Cardiac fibroblast (primary cell): ENCODE data around the gene MIX23.

ENCODE experiments used
- DNase-seq, 2 donors: peaks; one replicate each; pipeline versions ENCODE4 v3.0.0 to v3.0.0-alpha.2; 2010; ENCODE audit warnings: low read depth in 2 of 2
- H3K4me3 ChIP-seq, 2 donors: replicated peaks in 1 of 2; 1 replicate in 1 of 2; 2 replicates in 1 of 2; pipeline ENCODE4 v1.5.1; 2011; ENCODE audit warnings: low read depth in 2 of 2, low read length in 2 of 2, mild to moderate bottlenecking in 2 of 2, moderate library complexity in 1 of 2
- TF ChIP-seq, protein P1 (sequence below): IDR thresholded peaks from one replicate; pipeline ENCODE4 v1.5.1; 2011; ENCODE audit warnings: low read depth, mild to moderate bottlenecking, low read length, inconsistent platforms

The MIX23 gene

DNA sequence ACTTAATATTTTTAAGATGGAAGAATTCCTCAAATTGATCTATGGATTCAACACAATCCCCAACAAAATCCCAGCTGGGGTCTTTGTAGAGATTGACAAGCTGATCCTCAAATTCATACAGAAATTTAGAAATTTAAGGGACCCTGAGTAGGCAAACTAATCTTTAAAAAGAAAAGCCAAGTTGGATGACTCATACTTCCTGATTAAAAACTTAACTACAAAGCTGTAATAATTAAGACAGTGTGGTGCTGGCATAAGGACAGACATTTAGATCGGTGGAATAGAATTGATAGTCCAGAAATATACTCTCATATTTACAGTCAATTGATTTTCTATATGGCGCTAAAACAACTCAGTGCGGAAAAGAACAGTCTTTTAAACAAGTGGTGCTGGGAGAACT is 12.6 kb upstream of the MIX23 start:
- H3K4me3 ChIP-seq, result no peak overlapping the region
- DNase-seq, result no peak

DNA sequence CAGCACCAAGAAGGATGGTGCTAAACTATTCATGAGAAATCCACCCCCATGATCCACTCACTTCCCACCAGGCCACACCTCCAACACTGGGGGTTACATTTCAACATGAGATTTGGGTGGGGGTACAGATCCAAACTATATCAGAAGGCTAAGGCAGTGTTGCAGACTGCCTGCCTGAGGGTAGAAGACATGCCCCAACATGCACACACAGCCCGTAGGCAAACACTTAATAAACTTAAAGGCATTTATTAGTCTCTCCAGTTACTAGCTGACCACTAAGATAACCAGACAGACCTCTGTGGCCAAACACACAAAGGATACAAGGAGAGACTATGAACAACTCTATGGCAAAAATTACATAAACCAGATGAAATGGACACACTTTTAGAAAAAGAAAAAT is 11.1 kb upstream of the MIX23 start:
- H3K4me3 ChIP-seq, result no peak overlapping the region
- no peak for DNase-seq
- TF ChIP-seq, protein P1, sequence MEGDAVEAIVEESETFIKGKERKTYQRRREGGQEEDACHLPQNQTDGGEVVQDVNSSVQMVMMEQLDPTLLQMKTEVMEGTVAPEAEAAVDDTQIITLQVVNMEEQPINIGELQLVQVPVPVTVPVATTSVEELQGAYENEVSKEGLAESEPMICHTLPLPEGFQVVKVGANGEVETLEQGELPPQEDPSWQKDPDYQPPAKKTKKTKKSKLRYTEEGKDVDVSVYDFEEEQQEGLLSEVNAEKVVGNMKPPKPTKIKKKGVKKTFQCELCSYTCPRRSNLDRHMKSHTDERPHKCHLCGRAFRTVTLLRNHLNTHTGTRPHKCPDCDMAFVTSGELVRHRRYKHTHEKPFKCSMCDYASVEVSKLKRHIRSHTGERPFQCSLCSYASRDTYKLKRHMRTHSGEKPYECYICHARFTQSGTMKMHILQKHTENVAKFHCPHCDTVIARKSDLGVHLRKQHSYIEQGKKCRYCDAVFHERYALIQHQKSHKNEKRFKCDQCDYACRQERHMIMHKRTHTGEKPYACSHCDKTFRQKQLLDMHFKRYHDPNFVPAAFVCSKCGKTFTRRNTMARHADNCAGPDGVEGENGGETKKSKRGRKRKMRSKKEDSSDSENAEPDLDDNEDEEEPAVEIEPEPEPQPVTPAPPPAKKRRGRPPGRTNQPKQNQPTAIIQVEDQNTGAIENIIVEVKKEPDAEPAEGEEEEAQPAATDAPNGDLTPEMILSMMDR, result no peak

More for the DNA sequence above, 12.6 kb upstream of the MIX23 start:
- TF ChIP-seq, protein P1, result no peak

GRCh38 chr3:122392868-122393844 is 10.1 kb upstream of the MIX23 start:
- TF ChIP-seq, protein P1, result peak; percentile 69
- DNase-seq, result peak; percentile 73 to 76
- H3K4me3 ChIP-seq, result no peak overlapping the region

GRCh38 chr3:122391681-122392446 is 8.8 kb upstream of the MIX23 start:
- no peak overlapping the region for H3K4me3 ChIP-seq
- TF ChIP-seq, protein P1, result no peak
- no peak for DNase-seq

- TF ChIP-seq, protein P1, result no peak
- H3K4me3 ChIP-seq, result no peak overlapping the region
- DNase-seq, result peak; percentile 19 to 41
Measured at GRCh38 chr3:122390665-122391064, 7.6 kb upstream of the MIX23 start.

- no peak overlapping the region for H3K4me3 ChIP-seq
- TF ChIP-seq, protein P1, result no peak
Measured at GRCh38 chr3:122389892-122390291, 6.9 kb upstream of the MIX23 start.

More at GRCh38 chr3:122389892-122390291, 6.9 kb upstream of the MIX23 start:
- no peak for DNase-seq
